GM12878 (cell line): ENCODE data around the gene LDB3.

Experiments
- POLR2A ChIP-seq: IDR thresholded peaks from 2 replicates; pipeline ENCODE4 v1.6.1; 2011; ENCODE audit warnings: low read depth, mild to moderate bottlenecking, low read length
- SREBF2 ChIP-seq: IDR thresholded peaks from 2 replicates; pipeline ENCODE4 v1.6.1; 2012; ENCODE audit warnings: mild to moderate bottlenecking, low read length
- TF ChIP-seq, protein P1 (sequence below): fragments of 450-650 bp; IDR thresholded peaks from 2 replicates; pipeline ENCODE4 v1.6.1; 2017; ENCODE audit warnings: mild to moderate bottlenecking, moderate library complexity
- TF ChIP-seq, protein P2 (sequence below), 3 experiments: IDR thresholded peaks in 2 of 3; conservative IDR thresholded peaks in 1 of 3; 2 replicates each; pipeline ENCODE4 v1.5.1; 2011; ENCODE audit warnings: low read depth in 3 of 3, low read length in 3 of 3, mild to moderate bottlenecking in 3 of 3, control low read depth in 2 of 3, moderate library complexity in 2 of 3, inconsistent platforms in 1 of 3, mixed read lengths in 1 of 3; ENCODE audit not compliant: control insufficient read depth in 2 of 3, insufficient read depth in 1 of 3; ENCODE audit errors: extremely low read depth in 1 of 3

DNA sequence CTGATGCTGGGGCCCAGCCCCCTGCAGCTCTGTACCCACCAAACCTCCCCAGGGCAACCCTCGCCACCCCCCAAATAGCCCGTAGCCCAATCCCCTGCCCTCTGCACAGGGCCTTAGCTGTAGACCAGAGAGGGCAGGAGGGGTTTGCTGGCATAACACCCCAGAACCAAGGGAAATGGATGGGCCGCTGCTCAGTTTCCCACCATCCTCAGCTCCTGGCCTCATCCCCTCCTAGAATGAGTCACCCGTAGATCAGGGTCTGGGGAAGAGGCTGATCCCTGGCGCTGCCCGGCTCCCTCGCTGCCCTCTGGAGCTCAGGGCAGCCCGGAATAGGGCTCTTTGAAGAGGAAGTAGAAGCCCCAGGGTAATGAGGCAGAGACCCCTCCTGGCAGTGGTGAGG lies 31.2 kb downstream of the LDB3 start:
- TF ChIP-seq SREBF2 (no peak), POLR2A (no peak)
- TF ChIP-seq, protein P1, sequence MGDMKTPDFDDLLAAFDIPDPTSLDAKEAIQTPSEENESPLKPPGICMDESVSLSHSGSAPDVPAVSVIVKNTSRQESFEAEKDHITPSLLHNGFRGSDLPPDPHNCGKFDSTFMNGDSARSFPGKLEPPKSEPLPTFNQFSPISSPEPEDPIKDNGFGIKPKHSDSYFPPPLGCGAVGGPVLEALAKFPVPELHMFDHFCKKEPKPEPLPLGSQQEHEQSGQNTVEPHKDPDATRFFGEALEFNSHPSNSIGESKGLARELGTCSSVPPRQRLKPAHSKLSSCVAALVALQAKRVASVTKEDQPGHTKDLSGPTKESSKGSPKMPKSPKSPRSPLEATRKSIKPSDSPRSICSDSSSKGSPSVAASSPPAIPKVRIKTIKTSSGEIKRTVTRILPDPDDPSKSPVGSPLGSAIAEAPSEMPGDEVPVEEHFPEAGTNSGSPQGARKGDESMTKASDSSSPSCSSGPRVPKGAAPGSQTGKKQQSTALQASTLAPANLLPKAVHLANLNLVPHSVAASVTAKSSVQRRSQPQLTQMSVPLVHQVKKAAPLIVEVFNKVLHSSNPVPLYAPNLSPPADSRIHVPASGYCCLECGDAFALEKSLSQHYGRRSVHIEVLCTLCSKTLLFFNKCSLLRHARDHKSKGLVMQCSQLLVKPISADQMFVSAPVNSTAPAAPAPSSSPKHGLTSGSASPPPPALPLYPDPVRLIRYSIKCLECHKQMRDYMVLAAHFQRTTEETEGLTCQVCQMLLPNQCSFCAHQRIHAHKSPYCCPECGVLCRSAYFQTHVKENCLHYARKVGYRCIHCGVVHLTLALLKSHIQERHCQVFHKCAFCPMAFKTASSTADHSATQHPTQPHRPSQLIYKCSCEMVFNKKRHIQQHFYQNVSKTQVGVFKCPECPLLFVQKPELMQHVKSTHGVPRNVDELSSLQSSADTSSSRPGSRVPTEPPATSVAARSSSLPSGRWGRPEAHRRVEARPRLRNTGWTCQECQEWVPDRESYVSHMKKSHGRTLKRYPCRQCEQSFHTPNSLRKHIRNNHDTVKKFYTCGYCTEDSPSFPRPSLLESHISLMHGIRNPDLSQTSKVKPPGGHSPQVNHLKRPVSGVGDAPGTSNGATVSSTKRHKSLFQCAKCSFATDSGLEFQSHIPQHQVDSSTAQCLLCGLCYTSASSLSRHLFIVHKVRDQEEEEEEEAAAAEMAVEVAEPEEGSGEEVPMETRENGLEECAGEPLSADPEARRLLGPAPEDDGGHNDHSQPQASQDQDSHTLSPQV: no peak
- TF ChIP-seq, protein P2, sequence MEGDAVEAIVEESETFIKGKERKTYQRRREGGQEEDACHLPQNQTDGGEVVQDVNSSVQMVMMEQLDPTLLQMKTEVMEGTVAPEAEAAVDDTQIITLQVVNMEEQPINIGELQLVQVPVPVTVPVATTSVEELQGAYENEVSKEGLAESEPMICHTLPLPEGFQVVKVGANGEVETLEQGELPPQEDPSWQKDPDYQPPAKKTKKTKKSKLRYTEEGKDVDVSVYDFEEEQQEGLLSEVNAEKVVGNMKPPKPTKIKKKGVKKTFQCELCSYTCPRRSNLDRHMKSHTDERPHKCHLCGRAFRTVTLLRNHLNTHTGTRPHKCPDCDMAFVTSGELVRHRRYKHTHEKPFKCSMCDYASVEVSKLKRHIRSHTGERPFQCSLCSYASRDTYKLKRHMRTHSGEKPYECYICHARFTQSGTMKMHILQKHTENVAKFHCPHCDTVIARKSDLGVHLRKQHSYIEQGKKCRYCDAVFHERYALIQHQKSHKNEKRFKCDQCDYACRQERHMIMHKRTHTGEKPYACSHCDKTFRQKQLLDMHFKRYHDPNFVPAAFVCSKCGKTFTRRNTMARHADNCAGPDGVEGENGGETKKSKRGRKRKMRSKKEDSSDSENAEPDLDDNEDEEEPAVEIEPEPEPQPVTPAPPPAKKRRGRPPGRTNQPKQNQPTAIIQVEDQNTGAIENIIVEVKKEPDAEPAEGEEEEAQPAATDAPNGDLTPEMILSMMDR (IDR thresholded peaks at IDR 0.05 in 2 of 3, conservative IDR thresholded peaks at IDR 0.05 in 1 of 3; ENCODE audit: control insufficient read depth in 2 of 3, extremely low read depth in 1 of 3, insufficient read depth in 1 of 3, low read depth in 3 of 3, low read length in 3 of 3): no peak
